HCT116 (cell line): ENCODE results near the gene HBE1. TPM values are rescaled to one million over a fixed set of nuclear protein-coding genes. Genes with fewer than 3 reads are reported as not detected.

ENCODE experiments used
- ATAC-seq: fragments of 200-7000 bp; cut with Tn5 transposase; 2 replicates; pipeline ENCODE4 v1.9.1; 2020; ENCODE audit warnings: mild to moderate bottlenecking, moderate library complexity
- BruUV-seq: library from RNA; stranded (reverse); fragments of 400-500 nt; replicated peaks from 2 replicates; lab custom pipeline; 2021; lab: Mats Ljungman, UMichigan
- CTCF ChIA-PET: fragments of 300-600 bp; sonication (Branson Sonifier 250); formaldehyde crosslinking; loops from one replicate; lab custom pipeline; 2021; ENCODE audit warnings: antibody characterized with exemption; lab: Charles Lee
- POLR2A ChIA-PET: fragments of 300-600, 350-600 bp; sonication (Branson Sonifier 250); formaldehyde crosslinking; loops from one replicate; lab custom pipeline; 2021; ENCODE audit warnings: antibody characterized with exemption; lab: Charles Lee
- RAD21 ChIA-PET, 2 experiments: fragments of 300-600 bp; sonication (Branson Sonifier 250); formaldehyde crosslinking; loops; one replicate each; lab custom pipeline; 2023; ENCODE audit warnings: low total read pairs in 2 of 2; ENCODE audit not compliant: uncharacterized antibody in 2 of 2, unreplicated experiment in 2 of 2, low non-redundant PET in 1 of 2; lab: Charles Lee
- DNase-seq: peaks from one replicate; pipeline ENCODE4 v3.0.0-alpha.2; 2010; ENCODE audit warnings: low read depth, low spot score
- H2AFZ ChIP-seq: fragments of 200-600 bp; shearing (Covaris generic), sonication (generic); 2 replicates; pipeline ENCODE4 v1.6.1; 2017; ENCODE audit warnings: low read depth, mixed run types, mixed read lengths, antibody characterized with exemption, low read length; ENCODE audit not compliant: poor library complexity, severe bottlenecking
- H3K27ac ChIP-seq: 2 replicates; pipeline ENCODE4 v1.5.1; 2012; ENCODE audit warnings: low read depth, low read length
- H3K27me3 ChIP-seq: fragments of 200-600 bp; sonication (generic); 2 replicates; pipeline ENCODE4 v1.6.1; 2016; ENCODE audit warnings: mixed run types, low read length, mixed read lengths; ENCODE audit not compliant: insufficient read depth
- H3K36me3 ChIP-seq, 2 experiments: fragments of 200-500 bp in 1 of 2; fragments of 200-600 bp in 1 of 2; sonication (Bioruptor generic) in 1 of 2; sonication (generic) in 1 of 2; 2 replicates each; pipeline versions ENCODE4 v1.5.1 to v1.6.1; 2014 to 2016; ENCODE audit warnings: low read length in 2 of 2, inconsistent platforms in 1 of 2, mixed read lengths in 1 of 2, mixed run types in 1 of 2; ENCODE audit not compliant: insufficient read depth in 2 of 2, control insufficient read depth in 1 of 2
- H3K4me1 ChIP-seq, 2 experiments: fragments of 200-600 bp in 1 of 2; sonication (generic) in 1 of 2; 2 replicates each; pipeline versions ENCODE4 v1.5.1 to v1.6.1; 2012 to 2017; ENCODE audit warnings: low read length in 2 of 2, inconsistent platforms in 1 of 2, mild to moderate bottlenecking in 1 of 2, mixed read lengths in 1 of 2, mixed run types in 1 of 2, moderate library complexity in 1 of 2; ENCODE audit not compliant: insufficient read depth in 2 of 2, control insufficient read depth in 1 of 2
- H3K4me2 ChIP-seq: fragments of 200-600 bp; sonication (generic); 2 replicates; pipeline ENCODE4 v1.6.1; 2017; ENCODE audit warnings: mixed run types, low read length, mixed read lengths
- H3K4me3 ChIP-seq, 2 experiments: fragments of 200-600 bp in 1 of 2; sonication (generic) in 1 of 2; replicated peaks in 1 of 2; 2 replicates each; pipeline ENCODE4 v1.5.1; 2011 to 2016; ENCODE audit warnings: low read length in 2 of 2, control low read depth in 1 of 2, low read depth in 1 of 2, mild to moderate bottlenecking in 1 of 2, mixed read lengths in 1 of 2, mixed run types in 1 of 2
- H3K79me2 ChIP-seq: fragments of 200-600 bp; sonication (generic); 2 replicates; pipeline ENCODE4 v1.6.1; 2017; ENCODE audit warnings: mild to moderate bottlenecking, mixed run types, low read length, moderate library complexity, mixed read lengths; ENCODE audit not compliant: insufficient read depth
- H3K9ac ChIP-seq: fragments of 200-600 bp; sonication (generic); 2 replicates; pipeline ENCODE4 v1.6.1; 2016; ENCODE audit warnings: low read length, mixed read lengths
- H3K9me2 ChIP-seq: fragments of 200-600 bp; sonication (generic), shearing (Covaris generic); 2 replicates; pipeline ENCODE4 v1.6.1; 2017; ENCODE audit warnings: mixed run types, mild to moderate bottlenecking, moderate library complexity; ENCODE audit not compliant: insufficient read depth
- H3K9me3 ChIP-seq, 2 experiments: fragments of 200-500 bp in 1 of 2; fragments of 200-600 bp in 1 of 2; sonication (Bioruptor generic) in 1 of 2; sonication (generic) in 1 of 2; 2 replicates each; pipeline ENCODE4 v1.6.1; 2014 to 2017; ENCODE audit warnings: low read length in 2 of 2, mixed read lengths in 2 of 2, inconsistent platforms in 1 of 2, low read depth in 1 of 2, mild to moderate bottlenecking in 1 of 2, mixed run types in 1 of 2, moderate library complexity in 1 of 2; ENCODE audit not compliant: control insufficient read depth in 1 of 2, insufficient read depth in 1 of 2
- H4K20me1 ChIP-seq: fragments of 200-600 bp; sonication (generic), shearing (Covaris generic); 2 replicates; pipeline ENCODE4 v1.6.1; 2017; ENCODE audit warnings: mixed run types, mild to moderate bottlenecking, moderate library complexity; ENCODE audit not compliant: insufficient read depth
- CBX3 ChIP-seq: IDR thresholded peaks from 2 replicates; pipeline ENCODE4 v1.6.1; 2012; ENCODE audit warnings: low read depth
- CEBPB ChIP-seq: IDR thresholded peaks from 2 replicates; pipeline ENCODE4 v1.6.1; 2012; ENCODE audit warnings: low read depth
- EGR1 ChIP-seq: IDR thresholded peaks from 2 replicates; pipeline ENCODE4 v1.6.1; 2012; ENCODE audit warnings: low read depth
- ELF1 ChIP-seq: IDR thresholded peaks from 2 replicates; pipeline ENCODE4 v1.6.1; 2012; ENCODE audit warnings: low read depth, borderline replicate concordance
- EZH2 ChIP-seq: fragments of 200-600 bp; sonication (generic); IDR thresholded peaks from 2 replicates; pipeline ENCODE4 v1.6.1; 2017; ENCODE audit warnings: antibody characterized with exemption, mixed run types
- EZH2phosphoT487 ChIP-seq: fragments of 200-600 bp; IDR thresholded peaks from 2 replicates; pipeline ENCODE4 v1.6.1; 2018; ENCODE audit warnings: antibody characterized with exemption, borderline replicate concordance
- JUND ChIP-seq: IDR thresholded peaks from 2 replicates; pipeline ENCODE4 v1.6.1; 2012
- POLR2AphosphoS5 ChIP-seq: IDR thresholded peaks from 2 replicates; pipeline ENCODE4 v1.6.1; 2011; ENCODE audit warnings: mild to moderate bottlenecking, low read depth, low read length, moderate library complexity
- SIN3A ChIP-seq: IDR thresholded peaks from 2 replicates; pipeline ENCODE4 v1.6.1; 2012; ENCODE audit warnings: low read depth
- SRF ChIP-seq: IDR thresholded peaks from 2 replicates; pipeline ENCODE4 v1.6.1; 2012; ENCODE audit warnings: low read depth
- YY1 ChIP-seq: IDR thresholded peaks from 2 replicates; pipeline ENCODE4 v1.6.1; 2011; ENCODE audit warnings: low read length, low read depth, moderate library complexity, mild to moderate bottlenecking; ENCODE audit not compliant: insufficient replicate concordance; ENCODE audit errors: extremely low read depth
- ZFX ChIP-seq: fragments of 450-650 bp; IDR thresholded peaks from 2 replicates; pipeline ENCODE4 v1.6.1; 2017
- ZNF274 ChIP-seq: fragments of 200-500 bp; sonication (Bioruptor generic); IDR thresholded peaks from 2 replicates; pipeline ENCODE4 v1.6.1; 2014; ENCODE audit warnings: mild to moderate bottlenecking, low read depth, low read length, inconsistent platforms
- intact Hi-C: fragments of 100-400 bp; cut with micrococcal nuclease; formaldehyde crosslinking; loops from 2 replicates; pipeline ENCODE4 v1.10.0; 2022
- total RNA-seq: library from RNA; stranded (reverse); gene quantifications from one replicate; pipeline ENCODE4 v1.2.1, GENCODE V29; 2021; ENCODE audit not compliant: unreplicated experiment
- TF ChIP-seq, protein P1 (sequence below): IDR thresholded peaks from 2 replicates; pipeline ENCODE4 v1.6.1; 2012; ENCODE audit warnings: low read depth
- TF ChIP-seq, protein P2 (sequence below), 3 experiments: fragments of 200-600 bp in 1 of 3; sonication (generic) in 1 of 3; IDR thresholded peaks in 2 of 3; conservative IDR thresholded peaks in 1 of 3; 2 replicates each; pipeline ENCODE4 v1.5.1; 2012 to 2017; ENCODE audit warnings: low read depth in 2 of 3, low read length in 2 of 3, antibody characterized with exemption in 1 of 3, borderline replicate concordance in 1 of 3, control low read depth in 1 of 3, mild to moderate bottlenecking in 1 of 3, mixed read lengths in 1 of 3, mixed run types in 1 of 3, moderate library complexity in 1 of 3; ENCODE audit not compliant: insufficient read depth in 1 of 3
- TF ChIP-seq, protein P3 (sequence below): IDR thresholded peaks from 2 replicates; pipeline ENCODE4 v1.6.1; 2012
- TF ChIP-seq, protein P4 (sequence below): IDR thresholded peaks from 2 replicates; pipeline ENCODE4 v1.6.1; 2011; ENCODE audit warnings: mild to moderate bottlenecking, low read length, moderate library complexity; ENCODE audit not compliant: insufficient replicate concordance; ENCODE audit errors: extremely low read depth
- TF ChIP-seq, protein P5 (sequence below): IDR thresholded peaks from 2 replicates; pipeline ENCODE4 v1.6.1; 2012

Gene HBE1
- total RNA-seq, 1 experiment from 2014 or later = 212 TPM

DNA sequence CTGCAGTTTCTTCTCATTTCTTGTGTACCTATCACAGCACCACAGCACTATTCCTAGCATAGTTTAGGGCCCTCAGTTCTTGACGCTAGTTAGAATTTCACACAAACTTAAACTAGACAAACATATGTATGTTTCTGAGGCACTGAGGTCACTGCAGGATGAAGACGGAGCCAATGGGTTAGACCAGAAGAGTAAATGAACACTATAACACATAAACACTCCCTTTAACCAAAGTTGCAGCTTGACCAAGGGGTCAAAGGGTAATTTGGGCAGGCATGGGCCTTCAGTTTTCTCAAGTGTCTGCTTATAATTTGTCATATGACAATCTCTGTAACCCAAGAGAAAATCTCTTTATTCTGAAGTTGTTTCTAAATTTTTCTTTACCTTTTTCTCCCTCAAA, 12.9 kb upstream of the HBE1 start:
- Histone ChIP-seq H3K36me3 (no peaks in the 10 kb centered on the region; a peak in 1 of 4 replicates), H3K4me3 (no peak overlapping the region), H3K9me2 (no peaks in the 10 kb centered on the region), H3K9me3 (no peaks in the 10 kb centered on the region), H3K79me2 (no peaks in the 10 kb centered on the region), H3K27ac (no peak overlapping the region), H3K4me2 (no peak overlapping the region), H2AFZ (no peak overlapping the region), H3K4me1 (peaks cover 18 to 39% of the 10 kb centered on the region in 2 experiments), H3K9ac (no peak overlapping the region), H4K20me1 (no peaks in the 10 kb centered on the region), H3K27me3 (no peaks in the 10 kb centered on the region)
- DNase-seq (no peak), ATAC-seq (no peak)
- no TSS peak for BruUV-seq
- ChIA-PET POLR2A (no interaction called here), RAD21 (no interaction called here), CTCF (interaction anchor here (1.0 kb wide), 1 partner anchor 9 kb away, joined by 3 read pairs; no protein-coding TSS in a partner anchor)
- intact Hi-C loops = no loop called here
- TF ChIP-seq ZFX = no peak
- no peak for TF ChIP-seq ELF1
- no peak for TF ChIP-seq SRF
- TF ChIP-seq SIN3A = no peak
- TF ChIP-seq ZNF274 = no peak
- TF ChIP-seq, protein P1, sequence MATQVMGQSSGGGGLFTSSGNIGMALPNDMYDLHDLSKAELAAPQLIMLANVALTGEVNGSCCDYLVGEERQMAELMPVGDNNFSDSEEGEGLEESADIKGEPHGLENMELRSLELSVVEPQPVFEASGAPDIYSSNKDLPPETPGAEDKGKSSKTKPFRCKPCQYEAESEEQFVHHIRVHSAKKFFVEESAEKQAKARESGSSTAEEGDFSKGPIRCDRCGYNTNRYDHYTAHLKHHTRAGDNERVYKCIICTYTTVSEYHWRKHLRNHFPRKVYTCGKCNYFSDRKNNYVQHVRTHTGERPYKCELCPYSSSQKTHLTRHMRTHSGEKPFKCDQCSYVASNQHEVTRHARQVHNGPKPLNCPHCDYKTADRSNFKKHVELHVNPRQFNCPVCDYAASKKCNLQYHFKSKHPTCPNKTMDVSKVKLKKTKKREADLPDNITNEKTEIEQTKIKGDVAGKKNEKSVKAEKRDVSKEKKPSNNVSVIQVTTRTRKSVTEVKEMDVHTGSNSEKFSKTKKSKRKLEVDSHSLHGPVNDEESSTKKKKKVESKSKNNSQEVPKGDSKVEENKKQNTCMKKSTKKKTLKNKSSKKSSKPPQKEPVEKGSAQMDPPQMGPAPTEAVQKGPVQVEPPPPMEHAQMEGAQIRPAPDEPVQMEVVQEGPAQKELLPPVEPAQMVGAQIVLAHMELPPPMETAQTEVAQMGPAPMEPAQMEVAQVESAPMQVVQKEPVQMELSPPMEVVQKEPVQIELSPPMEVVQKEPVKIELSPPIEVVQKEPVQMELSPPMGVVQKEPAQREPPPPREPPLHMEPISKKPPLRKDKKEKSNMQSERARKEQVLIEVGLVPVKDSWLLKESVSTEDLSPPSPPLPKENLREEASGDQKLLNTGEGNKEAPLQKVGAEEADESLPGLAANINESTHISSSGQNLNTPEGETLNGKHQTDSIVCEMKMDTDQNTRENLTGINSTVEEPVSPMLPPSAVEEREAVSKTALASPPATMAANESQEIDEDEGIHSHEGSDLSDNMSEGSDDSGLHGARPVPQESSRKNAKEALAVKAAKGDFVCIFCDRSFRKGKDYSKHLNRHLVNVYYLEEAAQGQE = no peak
- no peak for TF ChIP-seq CBX3
- TF ChIP-seq CEBPB = no peak
- TF ChIP-seq POLR2AphosphoS5 = no peak
- TF ChIP-seq JUND = no peak
- TF ChIP-seq, protein P2, sequence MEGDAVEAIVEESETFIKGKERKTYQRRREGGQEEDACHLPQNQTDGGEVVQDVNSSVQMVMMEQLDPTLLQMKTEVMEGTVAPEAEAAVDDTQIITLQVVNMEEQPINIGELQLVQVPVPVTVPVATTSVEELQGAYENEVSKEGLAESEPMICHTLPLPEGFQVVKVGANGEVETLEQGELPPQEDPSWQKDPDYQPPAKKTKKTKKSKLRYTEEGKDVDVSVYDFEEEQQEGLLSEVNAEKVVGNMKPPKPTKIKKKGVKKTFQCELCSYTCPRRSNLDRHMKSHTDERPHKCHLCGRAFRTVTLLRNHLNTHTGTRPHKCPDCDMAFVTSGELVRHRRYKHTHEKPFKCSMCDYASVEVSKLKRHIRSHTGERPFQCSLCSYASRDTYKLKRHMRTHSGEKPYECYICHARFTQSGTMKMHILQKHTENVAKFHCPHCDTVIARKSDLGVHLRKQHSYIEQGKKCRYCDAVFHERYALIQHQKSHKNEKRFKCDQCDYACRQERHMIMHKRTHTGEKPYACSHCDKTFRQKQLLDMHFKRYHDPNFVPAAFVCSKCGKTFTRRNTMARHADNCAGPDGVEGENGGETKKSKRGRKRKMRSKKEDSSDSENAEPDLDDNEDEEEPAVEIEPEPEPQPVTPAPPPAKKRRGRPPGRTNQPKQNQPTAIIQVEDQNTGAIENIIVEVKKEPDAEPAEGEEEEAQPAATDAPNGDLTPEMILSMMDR (IDR thresholded peaks at IDR 0.05 in 2 of 3, conservative IDR thresholded peaks at IDR 0.05 in 1 of 3; ENCODE audit: borderline replicate concordance in 1 of 3, insufficient read depth in 1 of 3, low read depth in 2 of 3, low read length in 2 of 3) = no peak
- no peak for TF ChIP-seq EZH2phosphoT487
- TF ChIP-seq EZH2 = no peak
- TF ChIP-seq EGR1 = no peak
- TF ChIP-seq, protein P3, sequence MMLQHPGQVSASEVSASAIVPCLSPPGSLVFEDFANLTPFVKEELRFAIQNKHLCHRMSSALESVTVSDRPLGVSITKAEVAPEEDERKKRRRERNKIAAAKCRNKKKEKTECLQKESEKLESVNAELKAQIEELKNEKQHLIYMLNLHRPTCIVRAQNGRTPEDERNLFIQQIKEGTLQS = no peak
- TF ChIP-seq, protein P4, sequence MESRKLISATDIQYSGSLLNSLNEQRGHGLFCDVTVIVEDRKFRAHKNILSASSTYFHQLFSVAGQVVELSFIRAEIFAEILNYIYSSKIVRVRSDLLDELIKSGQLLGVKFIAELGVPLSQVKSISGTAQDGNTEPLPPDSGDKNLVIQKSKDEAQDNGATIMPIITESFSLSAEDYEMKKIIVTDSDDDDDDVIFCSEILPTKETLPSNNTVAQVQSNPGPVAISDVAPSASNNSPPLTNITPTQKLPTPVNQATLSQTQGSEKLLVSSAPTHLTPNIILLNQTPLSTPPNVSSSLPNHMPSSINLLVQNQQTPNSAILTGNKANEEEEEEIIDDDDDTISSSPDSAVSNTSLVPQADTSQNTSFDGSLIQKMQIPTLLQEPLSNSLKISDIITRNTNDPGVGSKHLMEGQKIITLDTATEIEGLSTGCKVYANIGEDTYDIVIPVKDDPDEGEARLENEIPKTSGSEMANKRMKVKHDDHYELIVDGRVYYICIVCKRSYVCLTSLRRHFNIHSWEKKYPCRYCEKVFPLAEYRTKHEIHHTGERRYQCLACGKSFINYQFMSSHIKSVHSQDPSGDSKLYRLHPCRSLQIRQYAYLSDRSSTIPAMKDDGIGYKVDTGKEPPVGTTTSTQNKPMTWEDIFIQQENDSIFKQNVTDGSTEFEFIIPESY = no peak
- TF ChIP-seq YY1 = no peak
- TF ChIP-seq, protein P5, sequence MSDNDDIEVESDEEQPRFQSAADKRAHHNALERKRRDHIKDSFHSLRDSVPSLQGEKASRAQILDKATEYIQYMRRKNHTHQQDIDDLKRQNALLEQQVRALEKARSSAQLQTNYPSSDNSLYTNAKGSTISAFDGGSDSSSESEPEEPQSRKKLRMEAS = no peak
